GM19193 (cell line): Measurements from ENCODE around the gene REG1B.

ENCODE experiments used
- POLR2A ChIP-seq: IDR thresholded peaks from 4 replicates; pipeline ENCODE4 v1.6.1; 2011; ENCODE audit not compliant: insufficient read depth, insufficient read length; ENCODE audit errors: extremely low read depth

Gene REG1B

DNA sequence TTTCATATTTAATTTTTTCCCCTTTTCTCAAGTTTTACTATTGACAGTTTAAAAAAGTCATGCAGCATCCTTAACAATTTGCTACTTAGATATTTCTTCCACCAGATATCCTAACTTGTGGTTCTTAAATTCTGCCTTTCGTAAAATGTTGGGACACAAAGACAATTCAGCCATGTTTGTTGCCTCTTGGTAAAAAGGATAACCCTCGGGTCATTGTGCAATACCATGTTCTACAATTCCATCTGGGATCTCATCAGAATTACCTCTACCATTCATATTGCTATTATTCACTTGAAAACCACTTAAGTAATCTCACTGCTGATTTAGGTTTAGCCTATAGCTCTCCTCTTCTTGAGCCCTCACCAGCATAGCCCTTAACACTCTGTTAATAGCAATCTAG, 13.2 kb upstream of the REG1B start:
- no peak for TF ChIP-seq POLR2A

DNA sequence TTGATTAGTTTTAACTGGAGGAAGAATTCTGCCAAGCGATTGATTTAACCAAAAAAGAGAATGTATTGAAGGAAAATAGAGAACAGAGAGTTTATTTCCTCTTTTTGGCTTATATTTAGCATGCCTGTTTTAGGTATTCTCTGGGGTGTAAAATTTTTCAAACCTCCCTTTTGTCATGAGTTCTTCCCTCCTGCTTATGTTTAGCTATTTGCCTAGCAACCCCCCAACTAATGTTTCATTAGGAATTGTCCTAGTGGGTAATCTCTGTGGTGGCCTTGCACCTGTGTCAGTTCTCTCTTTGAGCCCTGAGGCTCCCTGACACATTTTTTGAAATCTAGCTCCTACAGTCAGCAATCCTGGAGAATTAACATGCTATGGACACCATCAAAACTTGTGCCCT, 12.5 kb upstream of the REG1B start:
- TF ChIP-seq POLR2A: no peak

DNA sequence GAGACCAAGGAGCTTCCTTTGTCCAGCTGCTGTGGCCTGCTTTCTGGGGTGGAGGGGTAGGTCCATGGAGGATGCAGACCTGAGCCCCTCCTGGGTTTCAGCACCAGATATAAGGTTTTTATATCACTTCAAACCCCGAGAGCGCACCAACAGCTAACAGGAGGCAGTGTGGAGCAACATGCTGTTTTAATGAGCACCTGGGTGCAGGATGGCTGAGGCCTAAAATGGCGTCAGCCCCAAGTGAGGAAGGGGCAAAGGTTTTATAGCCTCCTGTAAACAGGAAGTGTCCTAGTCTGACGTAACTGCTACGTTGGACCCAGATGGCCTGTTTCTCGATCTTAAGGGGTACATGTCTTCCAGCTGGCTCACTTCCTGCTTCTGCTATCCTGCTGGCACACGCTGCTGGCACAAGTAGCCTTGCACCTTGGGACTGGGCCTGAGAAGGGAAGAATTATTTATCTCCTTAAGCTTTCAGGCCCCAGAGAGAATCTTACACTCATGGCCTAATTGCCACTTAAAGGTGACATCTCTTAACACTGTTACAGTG, 11.4 kb upstream of the REG1B start:
- TF ChIP-seq POLR2A: no peak

DNA sequence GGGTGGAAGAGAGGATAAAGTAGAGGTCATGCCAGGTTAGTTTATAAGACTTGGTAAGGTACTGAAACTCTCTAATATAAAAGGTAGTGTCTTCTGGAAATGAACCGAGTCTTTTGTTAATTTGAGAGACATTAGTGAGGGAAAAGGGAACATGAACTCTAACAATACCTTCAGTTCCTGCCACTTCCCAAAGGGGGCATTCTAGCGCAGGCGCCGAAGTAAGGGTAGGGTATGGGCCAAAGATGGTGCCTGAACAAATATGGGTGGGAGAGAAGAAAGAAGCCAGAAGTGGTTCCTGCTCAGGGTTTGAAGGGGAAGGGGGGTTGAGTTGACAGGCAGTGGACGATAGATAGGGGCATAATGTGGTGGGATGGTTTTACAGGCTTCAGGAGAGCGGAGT, 10.1 kb upstream of the REG1B start:
- no peak for TF ChIP-seq POLR2A

DNA sequence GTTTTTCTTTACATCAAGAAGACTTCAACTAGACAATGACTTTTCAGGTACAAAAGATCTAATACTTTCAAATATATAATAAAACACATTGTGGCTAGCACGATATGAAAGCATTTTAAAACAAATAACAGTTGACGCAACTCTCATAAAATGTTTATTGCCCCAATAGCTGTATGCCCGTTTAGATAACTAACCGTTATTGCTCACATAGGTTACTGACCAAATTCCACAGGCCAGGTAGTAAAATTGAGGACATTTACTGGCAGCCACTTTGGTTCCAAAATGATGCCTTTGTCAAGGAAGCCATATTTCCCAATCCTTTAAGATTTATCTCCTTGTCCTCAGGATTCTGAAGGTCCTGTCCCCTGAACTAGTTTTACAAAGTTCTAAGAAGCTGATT, 2.9 kb upstream of the REG1B start:
- no peak for TF ChIP-seq POLR2A

DNA sequence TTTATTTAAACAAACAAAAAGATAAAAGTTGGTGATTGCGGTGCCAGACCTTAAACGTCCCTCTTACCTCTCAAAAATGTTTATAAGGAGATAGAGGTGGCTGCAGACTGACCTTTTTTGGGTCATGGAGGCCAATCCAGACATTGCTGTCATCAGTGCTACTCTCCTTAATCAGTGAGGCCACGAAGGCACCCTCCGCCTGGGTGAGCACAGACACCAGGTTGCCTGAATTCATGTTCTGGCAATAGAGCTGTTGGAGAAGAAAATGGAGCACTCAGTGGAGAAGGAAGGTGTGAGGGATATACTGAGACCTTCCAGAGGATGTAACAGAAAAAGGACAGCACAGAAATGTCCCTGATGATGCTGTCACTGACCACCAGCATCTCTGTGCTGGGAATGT, 1.5 kb downstream of the REG1B start:
- TF ChIP-seq POLR2A: no peak

DNA sequence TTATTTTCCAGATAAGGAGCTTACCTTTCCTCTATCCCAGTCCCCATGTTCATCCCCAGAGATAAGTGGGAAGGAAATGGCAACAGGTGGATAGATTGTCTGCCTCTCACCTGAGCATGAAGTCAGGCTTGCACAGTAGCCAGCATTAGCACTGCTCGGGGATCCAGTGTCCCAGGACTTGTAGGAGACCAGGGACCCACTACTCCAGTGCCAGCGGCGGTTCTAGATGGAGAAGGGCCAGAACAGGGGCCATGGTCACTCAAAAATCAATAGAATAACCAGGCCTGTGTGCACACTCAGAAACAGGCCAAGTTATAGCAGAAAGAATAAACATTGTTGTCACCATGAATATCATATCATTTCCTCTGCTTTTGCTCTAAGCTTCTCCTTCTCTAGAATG, 2.4 kb downstream of the REG1B start:
- TF ChIP-seq POLR2A: no peak

DNA sequence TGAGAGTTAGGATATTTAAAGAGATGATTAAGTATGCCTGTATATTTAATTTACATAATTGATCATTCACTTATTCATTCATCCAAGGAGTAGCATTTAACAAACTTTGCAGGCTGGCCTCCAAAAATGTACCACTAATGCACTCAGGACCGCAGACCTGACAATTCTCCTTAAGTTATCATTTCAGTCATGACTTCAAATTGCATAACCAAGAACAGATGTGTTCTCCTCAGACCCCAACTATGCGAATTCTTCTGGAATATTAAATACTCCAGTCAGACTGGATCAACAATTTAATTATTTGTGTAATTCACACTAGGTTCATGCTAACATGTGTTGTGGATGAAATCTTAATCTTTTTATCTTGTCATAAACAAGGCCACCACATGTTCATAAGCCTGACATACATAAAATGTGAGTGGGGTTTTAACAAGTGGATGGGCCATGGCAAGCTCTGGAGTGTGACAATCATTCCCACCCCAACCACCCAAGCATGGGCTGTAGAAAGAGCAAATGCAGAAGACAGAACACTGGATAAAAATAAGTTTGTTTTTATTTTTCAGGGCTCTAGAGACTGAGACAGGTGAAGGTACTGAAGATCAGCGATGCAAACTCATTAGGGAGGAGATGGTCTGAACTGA, 3.2 kb downstream of the REG1B start:
- no peak for TF ChIP-seq POLR2A

DNA sequence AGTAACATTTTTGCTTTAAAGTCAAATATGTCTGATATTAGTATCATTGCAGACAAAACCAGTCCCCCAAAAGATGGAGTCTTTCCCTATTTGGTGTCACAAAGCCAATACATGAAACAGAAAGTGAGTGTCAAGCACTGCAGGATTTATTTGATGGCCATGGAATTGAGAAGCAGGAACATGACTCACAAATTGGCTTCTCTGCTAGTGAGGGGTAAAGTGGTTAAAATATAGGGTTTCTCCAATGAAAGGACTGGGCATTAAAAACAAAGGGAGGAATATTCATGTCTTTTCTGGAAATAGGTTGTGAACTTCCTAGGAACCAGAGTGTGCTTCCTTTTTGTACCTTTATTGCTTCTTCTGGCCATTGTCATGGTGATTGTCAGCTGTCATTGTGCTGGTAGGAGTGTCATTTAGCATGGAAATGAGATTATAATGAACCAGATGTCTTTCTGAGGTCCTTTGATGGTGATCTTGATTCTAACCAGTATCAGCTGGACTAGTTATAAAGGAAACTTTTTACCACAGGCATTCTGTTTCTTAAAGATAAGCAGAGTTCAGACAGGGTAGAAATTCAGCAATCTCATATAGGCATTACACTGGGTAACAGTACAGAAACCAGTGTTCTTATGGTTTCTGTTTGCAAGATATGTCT, 4.1 kb downstream of the REG1B start:
- TF ChIP-seq POLR2A: no peak

DNA sequence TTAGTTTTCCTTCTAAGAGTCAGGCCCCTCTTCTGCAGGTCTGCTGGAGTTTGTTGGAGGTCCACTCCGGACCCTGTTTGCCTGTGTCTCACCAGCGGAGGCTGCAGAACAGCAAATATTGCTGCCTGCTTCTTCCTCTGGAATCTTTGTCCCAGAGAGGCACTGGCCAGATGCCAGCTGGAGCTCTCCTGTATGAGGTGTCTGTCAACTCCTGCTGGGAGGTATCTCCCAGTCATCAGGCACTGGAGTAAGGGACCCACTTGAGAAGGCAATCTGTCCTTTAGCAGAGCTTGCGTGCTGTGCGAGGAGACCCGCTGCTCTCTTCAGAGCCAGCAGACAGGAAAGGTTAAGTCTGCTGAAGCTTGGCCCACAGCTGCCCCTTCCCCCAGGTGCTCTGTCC, 4.8 kb downstream of the REG1B start:
- TF ChIP-seq POLR2A: no peak

DNA sequence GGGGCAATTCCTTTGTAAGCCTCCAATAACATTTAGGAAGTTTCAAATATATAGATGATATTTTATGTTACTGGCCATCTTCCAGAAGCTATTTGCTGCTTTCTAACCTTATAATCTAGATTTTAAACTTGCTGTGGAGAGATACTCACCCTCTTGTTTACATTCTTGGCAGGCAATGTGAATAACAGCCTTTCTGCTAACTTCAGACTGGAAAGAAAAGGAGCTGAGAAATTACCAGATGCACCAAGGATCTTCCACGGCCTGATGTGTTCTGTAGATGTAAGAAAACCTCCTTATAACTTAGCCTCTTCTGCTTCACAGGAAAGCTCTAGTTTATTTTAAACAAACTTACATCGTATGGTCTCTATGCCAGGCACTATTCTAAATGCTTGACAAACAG, 16.7 kb downstream of the REG1B start:
- no peak for TF ChIP-seq POLR2A

DNA sequence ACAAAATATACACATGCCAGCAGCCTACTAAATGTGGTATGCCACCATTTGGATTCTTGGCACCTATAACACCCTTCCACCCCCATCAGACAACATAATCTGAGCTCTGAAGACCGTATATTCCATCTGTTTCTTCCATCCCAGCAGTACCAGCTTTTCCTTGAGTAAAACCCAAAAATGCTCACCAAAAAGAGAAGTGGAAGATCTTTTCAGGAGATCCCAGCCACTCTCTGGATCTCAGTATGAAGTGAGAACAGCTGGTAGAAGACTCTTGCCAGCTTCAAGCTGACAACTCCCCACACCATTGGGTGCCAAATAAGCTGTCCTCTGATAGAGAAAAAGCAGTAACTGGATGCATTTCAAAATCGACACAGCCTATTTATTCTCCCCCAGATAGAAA, 22.6 kb downstream of the REG1B start:
- no peak for TF ChIP-seq POLR2A

DNA sequence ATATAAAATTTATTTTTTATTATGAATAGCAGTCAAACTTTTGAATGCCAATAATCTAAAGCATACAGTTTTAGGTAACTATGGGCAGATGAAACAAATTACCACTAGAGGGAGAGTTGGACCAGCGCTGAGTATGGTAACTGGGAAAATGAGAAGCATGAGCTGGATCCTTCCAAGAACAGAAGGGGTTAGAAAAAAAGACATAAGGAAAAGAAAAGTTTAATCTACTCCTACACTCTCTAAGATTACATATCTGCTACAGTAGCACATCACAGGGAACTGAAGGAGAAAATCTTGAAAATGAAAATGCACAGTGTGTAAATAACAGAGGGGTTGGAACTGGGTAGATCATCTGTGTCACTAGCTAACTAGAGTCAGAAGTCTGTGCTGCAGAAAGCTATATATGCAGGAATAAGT, 46.8 kb downstream of the REG1B start:
- TF ChIP-seq POLR2A: no peak

DNA sequence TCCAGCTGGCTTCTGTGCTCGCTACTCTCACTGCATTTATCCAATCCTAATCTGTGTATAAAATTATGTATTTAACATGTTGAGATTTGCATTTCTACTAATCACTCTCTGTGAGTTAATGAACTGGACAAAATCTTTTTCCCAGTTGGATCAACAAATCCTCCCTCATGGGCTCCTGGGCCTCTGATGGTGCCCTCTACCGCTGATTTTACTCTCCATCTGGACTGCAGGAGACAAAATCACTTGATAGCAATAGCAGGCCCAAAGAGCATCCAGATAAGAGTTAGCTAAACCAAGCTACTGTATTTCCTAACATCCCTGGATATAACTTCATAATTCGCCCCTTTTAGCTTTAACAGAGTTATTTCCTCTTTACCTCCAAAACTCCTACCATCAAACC, 47.8 kb downstream of the REG1B start:
- no peak for TF ChIP-seq POLR2A
